GM12891 (cell line): ENCODE data around the gene OR8H2.

Experiments used
- PAX5 ChIP-seq: IDR thresholded peaks from 2 replicates; pipeline ENCODE4 v1.6.1; 2011; ENCODE audit warnings: low read length, moderate library complexity, mild to moderate bottlenecking; ENCODE audit not compliant: insufficient read depth, severe bottlenecking
- POLR2A ChIP-seq: IDR thresholded peaks from 2 replicates; pipeline ENCODE4 v1.6.1; 2011; ENCODE audit warnings: low read depth, low read length, control low read depth
- POLR2AphosphoS5 ChIP-seq: IDR thresholded peaks from 2 replicates; pipeline ENCODE4 v1.6.1; 2011; ENCODE audit warnings: low read depth, low read length, control low read depth
- SPI1 ChIP-seq: IDR thresholded peaks from 2 replicates; pipeline ENCODE4 v1.6.1; 2011; ENCODE audit warnings: low read depth, low read length, control low read depth

DNA sequence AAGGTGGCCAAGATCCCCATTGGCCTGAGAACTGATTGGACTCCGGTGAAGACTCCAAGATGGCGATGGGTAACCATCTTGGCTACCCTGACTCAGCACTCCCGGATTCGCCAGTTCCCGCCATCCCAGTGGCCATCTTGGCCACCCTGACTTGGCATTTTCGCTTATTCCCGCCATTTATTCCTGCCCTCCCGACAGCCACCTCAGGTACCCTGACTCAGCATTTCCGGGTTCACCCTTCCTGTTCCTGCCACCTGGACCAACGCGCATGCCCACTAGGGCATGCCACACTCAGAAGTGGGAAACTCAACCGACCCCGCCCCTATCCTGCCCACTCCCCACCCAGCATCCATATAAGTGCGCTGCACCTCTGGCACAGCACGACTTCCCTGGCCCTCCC is 48.8 kb downstream of the OR8H2 start:
- no peak for TF ChIP-seq SPI1
- TF ChIP-seq POLR2A, result no peak
- TF ChIP-seq PAX5, result no peak
- TF ChIP-seq POLR2AphosphoS5, result no peak
